Activated CD8-positive, alpha-beta memory T cell treated with anti-CD3 and anti-CD28 coated beads for 36 hours (primary cell): ENCODE measurements around the gene SPG11. TPM values are rescaled to one million over a fixed set of nuclear protein-coding genes. Genes with fewer than 3 reads are reported as not detected.
"Not testable (repeated sequence)": the region's sequence is repeated elsewhere in the genome, so short reads cannot be mapped to it uniquely, and the experiment has no call there.

ENCODE experiments used
- CTCF ChIA-PET: fragments of 350-600 bp; sonication (Branson Sonifier 250); formaldehyde crosslinking; loops from one replicate; lab custom pipeline; 2021; ENCODE audit warnings: antibody characterized with exemption; lab: Charles Lee
- POLR2A ChIA-PET: fragments of 350-600 bp; sonication (Branson Sonifier 250); formaldehyde crosslinking; loops from one replicate; lab custom pipeline; 2021; ENCODE audit warnings: antibody characterized with exemption; lab: Charles Lee
- total RNA-seq, 2 experiments: library from RNA; stranded (reverse); gene quantifications; one replicate each; pipeline ENCODE4 v1.2.3, GENCODE V29; 2021

SPG11 gene
- total RNA-seq, 2 experiments from 2014 or later, result 53.7 to 56.0 TPM

GRCh38 chr15:44549152-44549551, 114.3 kb downstream of the SPG11 start:
- CTCF ChIA-PET, result interaction anchor here (0.7 to 1.4 kb wide), 3 partner anchors 9 to 30 kb away, joined by 3 read pairs; no protein-coding TSS in a partner anchor

DNA sequence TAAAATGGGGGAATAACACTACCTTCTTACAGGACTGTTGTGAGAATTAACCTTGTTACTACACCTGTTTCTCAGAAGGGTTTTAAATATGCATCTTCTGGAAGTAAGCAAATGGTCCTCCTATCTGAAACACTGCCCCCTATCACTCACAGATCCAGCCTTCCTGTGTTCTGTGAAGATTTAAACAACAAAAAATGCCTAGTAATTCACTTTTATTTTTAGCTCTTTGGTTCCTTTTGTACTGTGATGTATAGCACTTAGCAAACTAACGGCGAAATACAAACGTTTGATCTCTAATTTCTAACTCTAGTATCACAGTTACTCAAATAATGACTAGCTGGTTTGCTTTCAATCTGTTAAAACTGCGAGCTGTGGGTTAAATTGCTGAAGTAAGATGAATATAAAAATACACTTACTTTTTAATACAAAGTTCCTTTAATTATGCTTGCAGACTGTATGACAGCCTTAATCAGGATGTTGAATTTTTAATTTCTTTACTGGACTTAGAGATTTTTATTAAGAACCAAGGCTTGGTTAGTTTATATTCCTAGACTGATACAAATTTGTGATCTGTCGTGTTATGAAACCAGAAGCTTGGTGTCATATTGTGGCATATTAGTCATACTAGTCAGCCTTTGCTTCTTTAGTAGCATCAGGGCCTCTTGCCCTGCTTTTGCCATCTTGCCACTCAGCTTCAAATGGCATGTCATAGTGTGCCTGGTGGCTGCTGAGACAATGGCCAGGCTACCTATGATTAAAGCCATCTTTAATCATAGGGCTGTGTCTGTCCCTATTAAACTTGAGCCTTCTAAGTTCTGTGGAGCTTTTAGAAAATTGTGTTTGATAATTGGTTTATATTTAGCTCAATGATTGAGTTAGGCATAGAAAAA, 117.3 kb downstream of the SPG11 start:
- CTCF ChIA-PET, result interaction anchor here (0.6 to 2.2 kb wide), 4 partner anchors 9 to 354 kb away, joined by 3 to 15 read pairs (median 3); partner anchors contain the start of genes CTDSPL2, EIF3J and SPG11
- POLR2A ChIA-PET, result interaction anchor here (0.5 to 1.6 kb wide), 9 partner anchors 9 to 1439 kb away, joined by 3 to 34 read pairs (median 3); partner anchors contain the start of gene EIF3J

More at GRCh38 chr15:44549152-44549551, 114.3 kb downstream of the SPG11 start:
- POLR2A ChIA-PET, result not testable (repeated sequence)

DNA sequence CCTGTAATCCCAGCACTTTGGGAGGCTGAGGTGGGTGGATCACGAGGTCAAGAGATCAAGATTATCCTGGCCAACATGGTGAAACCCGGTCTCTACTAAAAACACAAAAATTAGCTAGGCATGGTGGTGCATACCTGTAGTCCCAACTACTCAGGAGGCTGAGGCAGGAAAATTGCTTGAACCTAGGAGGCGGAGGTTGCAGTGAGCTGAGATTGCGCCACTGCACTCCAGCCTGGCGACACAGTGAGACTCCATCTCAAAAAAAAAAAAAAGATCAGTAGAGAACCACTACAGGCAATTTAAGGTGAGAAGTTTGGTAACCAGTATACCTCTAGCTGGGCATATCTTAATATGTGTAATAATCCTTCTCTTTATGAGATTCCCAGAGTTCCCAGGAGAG, 118.7 kb downstream of the SPG11 start:
- CTCF ChIA-PET, POLR2A ChIA-PET: not testable (repeated sequence)

DNA sequence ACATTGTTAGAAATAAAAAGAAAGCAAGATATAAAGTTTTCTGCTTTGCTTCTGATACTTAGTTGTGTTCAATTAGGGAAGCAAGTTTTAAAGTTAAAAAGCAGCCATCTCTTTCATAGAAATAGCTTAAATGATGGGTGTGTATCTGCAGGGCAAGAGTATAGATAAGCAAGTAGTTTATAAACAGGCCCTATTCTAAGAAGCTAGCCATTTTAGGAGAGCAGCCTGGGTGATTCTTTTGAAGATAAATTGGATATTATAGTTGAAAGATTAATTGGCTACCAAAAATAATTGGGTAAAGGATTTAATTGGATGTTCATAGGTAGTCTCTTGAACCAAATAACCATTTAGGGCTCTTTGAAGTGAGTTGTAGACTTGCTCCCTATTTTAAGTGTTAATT, 120.9 kb downstream of the SPG11 start:
- ChIA-PET CTCF (no interaction called here), POLR2A (interaction anchor here (0.5 kb wide), 2 partner anchors 96 to 254 kb away, joined by 3 to 15 read pairs; partner anchors contain the start of gene GOLM2)

- ChIA-PET POLR2A (interaction anchor here (0.6 kb wide), 1 partner anchor 718 kb away, joined by 3 read pairs; no protein-coding TSS in a partner anchor), CTCF (no interaction called here)
Measured at GRCh38 chr15:44541282-44541958, 122.0 kb downstream of the SPG11 start.

DNA sequence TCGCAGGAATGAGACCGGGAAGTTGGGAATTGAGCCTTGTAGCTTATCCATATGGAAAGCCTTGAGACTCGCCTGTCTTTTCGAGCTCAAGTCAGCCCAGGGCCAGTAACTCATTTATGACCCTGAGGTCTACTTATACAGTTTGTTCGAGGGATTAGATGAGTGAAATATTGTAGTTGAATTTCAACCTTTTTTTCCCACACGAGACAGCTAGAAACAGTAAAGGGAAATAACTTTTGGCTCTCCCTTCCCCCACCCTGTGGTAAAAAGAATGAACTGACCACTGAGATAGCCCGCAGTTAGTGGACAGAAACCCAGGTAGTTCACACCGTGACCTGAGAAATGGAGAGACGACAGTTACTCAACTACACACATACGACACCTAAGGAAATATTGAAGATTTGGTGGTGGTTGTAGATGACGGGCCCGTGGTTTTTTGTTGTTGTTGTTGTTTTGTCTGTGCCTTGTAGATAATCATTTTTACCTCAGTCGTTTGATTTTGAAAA, 125.7 kb downstream of the SPG11 start:
- POLR2A ChIA-PET, result interaction anchor here (0.8 to 2.4 kb wide), 2 partner anchors 8 to 173 kb away, joined by 4 to 34 read pairs; partner anchors contain the start of genes B2M and PATL2
- CTCF ChIA-PET, result interaction anchor here (1.2 to 2.6 kb wide), 3 partner anchors 9 to 250 kb away, joined by 3 to 15 read pairs (median 4); partner anchors contain the start of genes B2M and PATL2

DNA sequence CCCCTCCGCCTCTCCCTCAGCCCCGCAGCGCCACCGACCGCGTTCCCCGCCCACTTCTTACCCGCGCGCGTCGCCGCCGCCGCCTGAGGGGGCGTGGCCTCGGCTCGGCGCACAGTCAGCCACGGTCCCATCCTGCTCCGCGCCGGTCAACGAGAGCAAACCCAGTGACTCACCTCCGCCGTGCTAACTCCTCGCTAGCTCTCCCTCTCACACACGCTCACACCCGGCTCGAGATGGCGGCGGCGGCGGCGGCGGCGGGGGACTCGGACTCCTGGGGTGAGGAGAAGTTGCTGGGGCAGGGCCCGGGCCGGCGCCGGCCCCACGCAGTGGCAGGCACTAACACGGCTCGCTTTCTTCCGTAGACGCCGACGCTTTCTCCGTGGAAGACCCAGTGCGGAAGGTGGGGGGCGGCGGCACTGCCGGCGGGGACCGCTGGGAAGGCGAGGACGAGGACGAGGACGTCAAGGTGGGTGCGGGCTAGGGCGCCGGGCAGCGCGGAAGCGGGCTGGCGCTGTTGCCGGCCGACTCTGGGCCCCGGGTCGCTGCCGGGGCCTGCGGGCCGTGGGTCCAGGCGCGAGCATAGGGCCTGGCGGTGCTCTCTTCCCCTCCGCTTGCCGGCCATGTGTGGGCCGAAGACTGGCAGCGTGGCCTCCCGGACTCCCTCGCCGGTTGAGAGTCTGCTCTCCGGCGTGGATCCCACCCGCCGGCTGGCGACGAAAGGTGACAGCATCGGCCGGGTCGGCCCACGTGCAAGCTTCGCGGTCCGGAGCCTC, 126.3 kb downstream of the SPG11 start, which contains the start of gene EIF3J:
Gene EIF3J (plus strand): TSS at position 186 of the 773 bp plus-strand sequence. CDS start 48 bp downstream, at position 234.
- POLR2A ChIA-PET, result interaction anchor here (0.6 to 2.4 kb wide), 6 partner anchors 9 to 198 kb away, joined by 3 to 34 read pairs (median 4); partner anchors contain the start of genes B2M and PATL2
- CTCF ChIA-PET, result interaction anchor here (1.0 to 2.6 kb wide), 5 partner anchors 10 to 249 kb away, joined by 3 to 15 read pairs (median 3); partner anchors contain the start of genes B2M, CTDSPL2 and PATL2

GRCh38 chr15:44536302-44536961, 127.0 kb downstream of the SPG11 start:
- ChIA-PET CTCF (interaction anchor here (1.0 to 2.6 kb wide), 5 partner anchors 10 to 249 kb away, joined by 3 to 15 read pairs (median 3); partner anchors contain the start of genes B2M, CTDSPL2 and PATL2), POLR2A (interaction anchor here (0.6 to 2.4 kb wide), 5 partner anchors 10 to 198 kb away, joined by 3 to 34 read pairs (median 4); no protein-coding TSS in a partner anchor)

- CTCF ChIA-PET, result no interaction called here
Measured at GRCh38 chr15:44535523-44536301, 127.8 kb downstream of the SPG11 start.

DNA sequence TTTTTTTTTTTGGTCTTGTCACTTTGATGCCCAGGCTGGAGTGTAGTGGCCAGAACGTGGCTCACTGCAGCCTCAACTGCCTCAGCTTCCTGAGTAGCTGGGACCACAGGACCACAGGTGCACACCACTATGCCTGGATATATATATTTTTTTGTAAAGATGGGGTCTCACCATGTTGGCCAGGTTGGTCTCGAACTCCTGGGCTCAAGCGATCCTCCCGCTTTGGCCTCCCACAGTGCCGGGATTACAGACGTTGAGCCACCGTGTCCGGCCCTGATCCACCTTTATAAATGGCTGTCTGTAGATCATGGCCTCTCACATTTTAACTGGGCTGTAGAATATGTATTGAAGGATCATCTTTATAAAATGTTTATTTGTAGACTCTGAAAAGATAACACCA, 128.4 kb downstream of the SPG11 start:
- POLR2A ChIA-PET, result interaction anchor here (0.6 kb wide), 1 partner anchor 108 kb away, joined by 3 read pairs; the partner anchor contains the start of gene CTDSPL2

More at GRCh38 chr15:44535523-44536301, 127.8 kb downstream of the SPG11 start:
- POLR2A ChIA-PET, result interaction anchor here (0.6 kb wide), 1 partner anchor 108 kb away, joined by 3 read pairs; the partner anchor contains the start of gene CTDSPL2

GRCh38 chr15:44532689-44533088, 130.8 kb downstream of the SPG11 start:
- CTCF ChIA-PET, result interaction anchor here (0.6 to 1.6 kb wide), 3 partner anchors 14 to 134 kb away, joined by 3 to 6 read pairs (median 3); no protein-coding TSS in a partner anchor
- POLR2A ChIA-PET, result no interaction called here

More for the DNA sequence above, 128.4 kb downstream of the SPG11 start:
- CTCF ChIA-PET, result no interaction called here

- POLR2A ChIA-PET, result interaction anchor here (0.6 kb wide), 1 partner anchor 207 kb away, joined by 3 read pairs; no protein-coding TSS in a partner anchor
- CTCF ChIA-PET, result interaction anchor here (0.6 to 1.6 kb wide), 4 partner anchors 15 to 134 kb away, joined by 3 to 6 read pairs (median 3); no protein-coding TSS in a partner anchor
Measured at GRCh38 chr15:44532275-44532674, 131.2 kb downstream of the SPG11 start.

- CTCF ChIA-PET, result interaction anchor here (0.6 to 0.8 kb wide), 2 partner anchors 48 to 75 kb away, joined by 3 to 4 read pairs; no protein-coding TSS in a partner anchor
- POLR2A ChIA-PET, result no interaction called here
Measured at GRCh38 chr15:44530653-44531052, 132.8 kb downstream of the SPG11 start.

- POLR2A ChIA-PET, result no interaction called here
- CTCF ChIA-PET, result interaction anchor here (0.6 to 0.8 kb wide), 2 partner anchors 49 to 75 kb away, joined by 3 to 4 read pairs; no protein-coding TSS in a partner anchor
Measured at GRCh38 chr15:44529864-44530604, 133.4 kb downstream of the SPG11 start.

DNA sequence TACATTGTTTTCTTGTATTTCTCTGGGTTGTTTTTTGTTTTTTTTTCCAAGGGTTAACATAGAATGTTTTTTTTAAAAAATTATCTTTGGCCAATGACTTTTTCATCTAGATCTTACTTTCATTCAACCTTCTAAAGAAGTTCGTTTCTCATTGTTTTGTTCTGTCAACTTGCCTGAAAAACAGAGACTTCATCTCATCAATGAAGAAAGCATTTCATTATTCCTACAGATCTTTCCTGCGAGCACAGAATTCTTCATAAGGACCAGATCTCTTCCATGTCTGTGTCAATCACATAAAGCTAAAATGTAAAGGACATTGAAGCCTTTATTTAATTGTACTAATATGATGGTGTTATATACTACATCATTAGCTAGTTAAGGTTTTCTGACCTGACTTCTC, 136.2 kb downstream of the SPG11 start:
- POLR2A ChIA-PET, result no interaction called here
- CTCF ChIA-PET, result no interaction called here
